Ecto neural progenitor cell (in vitro differentiated cells): ENCODE data around the gene PFKL.

Experiments
- DNase-seq: peaks from one replicate; pipeline ENCODE4 v3.0.0-alpha.2; 2018; ENCODE audit warnings: low spot score

PFKL gene

DNA sequence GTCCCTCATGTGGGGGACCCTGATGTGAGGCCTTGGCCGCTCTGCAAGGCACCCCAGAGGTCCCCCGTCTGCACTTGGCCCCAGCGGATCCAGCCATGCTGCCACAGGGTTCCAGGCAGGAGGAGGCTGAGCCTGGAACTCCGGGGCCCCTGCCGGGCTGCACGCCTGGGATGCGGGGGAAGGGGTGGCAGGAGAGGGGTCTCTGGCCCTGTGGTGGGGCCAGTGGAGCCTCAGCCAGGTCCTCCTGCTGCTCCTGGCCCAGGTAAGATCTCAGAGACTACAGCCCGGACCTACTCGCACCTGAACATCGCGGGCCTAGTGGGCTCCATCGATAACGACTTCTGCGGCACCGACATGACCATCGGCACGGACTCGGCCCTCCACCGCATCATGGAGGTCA lies 12.9 kb downstream of the PFKL start:
- DNase-seq = no peak

DNA sequence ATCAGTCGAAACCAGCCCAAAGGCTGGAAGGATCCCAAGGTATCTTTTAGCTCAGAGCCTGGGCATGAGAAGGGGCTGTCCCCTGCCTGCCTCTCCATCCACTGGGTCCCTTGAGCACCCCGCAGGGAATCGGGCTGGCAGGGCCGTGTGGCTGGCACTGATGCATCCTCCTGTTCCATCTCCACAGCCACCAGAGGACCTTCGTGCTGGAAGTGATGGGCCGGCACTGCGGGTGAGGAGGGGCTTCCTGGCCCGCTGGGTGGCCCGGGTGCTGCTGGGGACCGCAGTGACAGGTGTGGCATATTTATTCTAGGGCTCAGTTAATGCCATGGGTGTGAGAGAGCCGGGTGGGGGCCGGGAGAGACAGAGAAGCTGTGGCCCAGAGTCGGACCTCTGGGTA lies 13.6 kb downstream of the PFKL start:
- DNase-seq = no peak

DNA sequence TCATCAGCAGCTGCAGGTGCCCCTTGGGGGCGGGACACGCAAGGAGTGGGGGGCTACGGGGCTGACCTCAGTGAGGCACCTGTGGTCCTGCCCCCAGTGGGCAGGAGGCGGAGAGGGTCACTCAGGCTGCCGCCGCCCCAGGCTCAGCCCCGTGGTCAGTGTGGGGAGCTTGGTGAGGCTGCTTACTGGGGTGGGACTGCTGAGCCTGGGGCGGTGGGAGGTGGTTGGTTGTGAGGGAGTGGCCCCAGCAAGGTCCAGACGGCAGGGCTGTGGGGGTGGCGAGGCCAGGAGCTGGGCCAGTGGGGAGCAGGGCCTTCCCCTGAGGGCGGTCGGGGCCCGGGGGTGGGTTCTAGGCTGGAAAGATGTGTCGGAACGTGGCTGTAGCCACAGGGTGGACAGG lies 14.3 kb downstream of the PFKL start:
- no peak for DNase-seq

DNA sequence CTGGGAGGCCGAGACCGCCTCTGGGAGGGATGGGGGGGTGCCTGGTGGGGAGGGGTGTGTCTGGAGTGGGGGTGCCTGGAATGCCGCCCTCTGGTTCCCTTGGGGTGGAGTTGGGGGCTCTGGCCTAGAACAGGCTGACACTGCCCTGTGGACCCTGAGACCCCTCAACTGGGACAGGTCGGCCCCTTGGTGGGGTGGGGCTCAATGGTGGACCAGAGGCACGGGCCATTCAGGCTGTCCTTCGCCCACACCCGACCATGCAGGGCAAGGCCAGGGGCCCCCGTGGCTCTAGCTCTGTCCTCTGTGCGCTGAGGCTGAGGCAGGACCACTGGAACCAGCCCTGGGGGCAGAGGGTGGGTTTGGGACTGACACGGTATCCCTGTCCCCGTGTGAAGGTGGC lies 14.7 kb downstream of the PFKL start:
- no peak for DNase-seq

DNA sequence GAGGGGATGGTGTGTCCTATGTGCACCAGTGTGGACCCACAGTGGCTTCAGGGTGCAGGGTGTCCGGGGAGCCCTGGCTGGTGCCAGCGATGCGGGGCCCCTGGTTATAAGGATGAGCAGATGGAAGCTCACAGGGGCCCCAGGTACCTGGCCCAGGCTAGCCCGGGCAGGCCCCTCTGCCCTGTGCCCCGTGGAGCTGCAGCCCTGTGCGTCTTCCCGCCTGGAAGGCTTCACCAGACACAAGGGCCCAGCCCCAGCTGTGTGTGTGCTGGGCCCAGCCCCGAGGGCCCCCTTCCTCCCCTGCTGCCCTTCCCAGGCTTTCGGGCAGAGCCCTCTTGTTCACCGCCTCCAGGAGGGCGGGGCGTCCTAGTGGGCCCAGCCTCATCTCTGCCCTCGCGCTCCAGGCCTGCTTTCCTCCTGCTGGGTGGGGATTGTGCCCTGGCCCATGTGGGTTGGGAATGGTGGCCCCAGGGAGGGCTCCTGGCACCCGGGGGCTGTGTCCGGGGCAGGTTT lies 15.9 kb downstream of the PFKL start:
- DNase-seq = no peak

DNA sequence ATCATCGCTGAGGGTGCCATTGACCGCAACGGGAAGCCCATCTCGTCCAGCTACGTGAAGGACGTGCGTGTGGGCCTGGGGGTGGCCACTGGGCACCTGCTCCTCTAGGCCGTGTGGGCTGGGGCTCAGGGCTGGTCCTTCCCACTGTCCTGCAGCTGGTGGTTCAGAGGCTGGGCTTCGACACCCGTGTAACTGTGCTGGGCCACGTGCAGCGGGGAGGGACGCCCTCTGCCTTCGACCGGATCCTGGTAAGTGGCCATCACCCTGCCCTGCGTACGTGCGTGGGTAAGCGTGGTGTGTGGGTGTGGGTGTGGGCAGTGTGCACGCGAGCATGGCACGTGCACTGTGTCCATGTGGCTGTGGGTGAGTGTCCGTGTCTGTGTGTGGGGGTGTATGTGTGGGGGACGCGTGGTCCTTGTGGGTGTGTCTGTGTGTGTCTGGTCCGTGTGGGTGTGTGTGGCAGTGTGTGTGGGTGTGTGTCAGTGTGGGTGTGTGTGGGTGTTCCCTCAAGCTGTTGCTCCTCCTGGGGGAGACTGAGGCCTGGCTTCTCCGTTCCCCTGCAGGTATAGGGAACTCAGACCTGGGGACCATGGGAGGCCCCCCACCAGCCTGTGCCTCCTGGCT lies 16.5 kb downstream of the PFKL start:
- DNase-seq = no peak

DNA sequence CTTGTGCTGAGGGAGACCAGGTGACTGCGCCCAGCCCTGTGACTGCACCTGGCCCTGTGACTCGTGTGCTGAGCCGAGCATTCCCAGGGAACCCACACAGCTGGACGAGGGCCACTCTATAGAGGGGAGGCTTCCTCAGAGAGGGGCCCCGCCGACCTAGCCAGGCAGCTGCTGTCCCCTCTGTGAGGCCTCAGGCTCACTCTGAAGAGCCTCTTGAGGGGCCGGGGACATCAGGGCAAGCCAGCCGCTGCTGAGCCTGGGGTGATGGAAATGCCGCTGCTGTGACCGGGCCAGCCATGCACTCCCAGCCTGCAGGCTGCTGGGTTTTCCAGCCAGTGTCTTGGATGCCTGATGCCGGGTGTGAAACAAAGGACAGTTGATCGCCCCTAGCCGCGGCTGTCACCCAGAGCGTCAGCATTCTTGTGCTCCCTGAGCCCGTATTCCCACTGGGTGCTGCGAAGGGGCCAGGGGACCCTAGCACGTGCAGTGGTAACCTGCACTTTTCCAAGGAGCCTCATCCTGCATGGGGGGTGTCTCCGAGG lies 17.5 kb downstream of the PFKL start:
- DNase-seq = no peak

DNA sequence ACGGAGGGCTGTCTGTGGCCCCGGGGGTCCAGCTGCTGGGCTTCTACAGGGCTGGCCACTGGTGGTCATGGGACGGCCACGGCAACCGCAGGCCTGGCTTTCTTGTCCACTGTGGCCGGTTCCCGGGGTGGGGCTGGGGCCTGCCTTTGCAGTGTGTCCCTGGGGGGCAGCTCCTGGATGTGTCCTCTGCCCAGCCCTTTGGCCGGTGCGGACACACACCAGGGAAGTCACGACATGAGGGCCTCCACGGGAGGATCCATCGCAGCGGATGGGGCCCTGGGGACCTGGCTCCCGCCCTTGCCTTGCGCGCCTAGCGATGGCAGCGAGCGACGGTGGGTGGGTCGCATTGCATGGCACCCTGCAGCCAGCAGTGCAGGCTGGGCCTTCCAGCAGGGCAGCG lies 18.0 kb downstream of the PFKL start:
- DNase-seq = no peak

DNA sequence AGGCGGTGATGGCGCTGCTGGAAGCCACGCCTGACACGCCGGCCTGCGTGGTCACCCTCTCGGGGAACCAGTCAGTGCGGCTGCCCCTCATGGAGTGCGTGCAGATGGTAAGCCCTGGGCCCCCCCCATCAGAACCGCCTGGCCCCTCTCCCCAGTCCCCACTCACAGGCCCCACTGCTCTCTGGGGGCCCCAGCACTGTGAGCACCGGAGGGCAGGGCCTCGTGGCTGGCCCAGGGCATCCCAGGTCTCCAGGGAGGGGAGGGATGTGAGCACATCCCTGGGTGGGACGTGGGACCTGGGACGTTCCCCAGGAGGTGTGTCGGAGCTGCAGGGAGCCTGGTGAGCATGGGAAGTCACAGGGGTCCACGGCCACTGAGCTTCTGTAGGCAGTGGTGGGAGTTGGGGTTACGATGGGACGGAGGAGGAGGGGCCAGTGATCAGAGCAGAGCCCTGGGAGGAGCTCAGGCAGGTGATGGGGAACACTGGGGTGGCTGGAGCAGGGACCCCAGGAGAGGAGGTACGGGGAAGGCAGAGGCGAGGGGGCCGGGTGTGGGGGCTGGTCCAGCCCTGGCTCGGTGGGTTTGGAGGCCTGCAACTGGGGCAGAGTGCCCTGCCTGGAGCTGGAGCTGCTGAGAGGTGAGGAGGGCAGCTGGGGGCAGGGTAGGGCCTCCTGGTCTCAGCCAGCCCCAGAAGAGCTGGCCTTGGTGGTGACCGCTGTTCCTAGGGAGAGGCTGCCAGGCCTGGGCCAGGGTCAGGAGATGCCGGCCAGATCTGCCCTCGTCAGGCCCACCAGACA lies 18.8 kb downstream of the PFKL start:
- no peak for DNase-seq

DNA sequence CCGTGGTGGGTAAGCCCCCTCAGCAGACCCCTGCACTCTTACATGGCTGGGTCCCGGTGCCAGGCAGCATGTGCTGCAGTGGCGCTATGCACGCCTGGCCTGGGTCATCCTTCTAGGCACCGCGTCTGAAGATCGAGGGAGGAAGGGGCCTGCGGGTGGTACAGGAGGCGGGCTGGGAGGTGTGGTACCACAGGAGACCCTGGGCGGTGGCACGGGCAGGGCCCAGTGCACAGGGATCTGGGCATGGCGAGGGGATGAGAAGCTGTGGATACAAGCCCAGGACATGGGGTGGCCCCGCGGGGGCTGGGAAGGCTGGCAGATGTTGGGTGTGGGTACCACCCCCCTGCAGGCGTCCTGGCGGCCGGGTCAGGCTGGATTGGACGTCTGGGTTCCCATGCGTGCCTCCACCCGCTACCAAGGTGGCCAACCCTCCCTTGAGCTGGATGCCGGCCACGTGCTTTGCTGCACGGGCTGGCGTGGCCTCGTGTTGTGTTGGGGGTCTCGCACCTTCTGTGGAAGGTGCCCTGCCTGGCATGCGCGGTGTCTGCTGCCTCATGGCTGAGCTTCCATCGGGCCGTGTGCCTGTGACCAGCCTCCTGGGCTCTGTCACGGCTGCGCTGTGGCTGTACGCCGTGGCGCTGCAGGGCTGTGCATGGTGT lies 19.7 kb downstream of the PFKL start:
- DNase-seq = no peak

DNA sequence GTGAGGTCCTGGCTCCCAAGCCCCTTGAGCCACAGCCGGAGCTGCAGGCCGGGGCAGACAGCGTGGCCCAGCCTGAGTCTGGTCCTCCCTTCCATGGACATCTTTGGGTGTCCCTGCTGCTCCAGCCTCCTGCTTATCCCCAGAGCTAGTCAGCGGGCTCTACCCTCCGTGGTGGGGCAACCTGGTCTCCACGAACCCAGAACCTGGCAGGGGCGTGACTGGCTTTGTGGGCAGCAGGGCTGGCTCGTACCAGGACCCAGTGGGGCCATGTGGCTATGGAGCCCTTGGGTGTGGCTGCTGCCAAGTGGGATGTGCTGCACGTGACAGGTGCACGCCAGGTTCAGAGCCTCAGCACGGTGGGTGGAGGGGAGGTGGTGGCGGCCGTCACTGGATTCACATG lies 21.0 kb downstream of the PFKL start:
- no peak for DNase-seq

DNA sequence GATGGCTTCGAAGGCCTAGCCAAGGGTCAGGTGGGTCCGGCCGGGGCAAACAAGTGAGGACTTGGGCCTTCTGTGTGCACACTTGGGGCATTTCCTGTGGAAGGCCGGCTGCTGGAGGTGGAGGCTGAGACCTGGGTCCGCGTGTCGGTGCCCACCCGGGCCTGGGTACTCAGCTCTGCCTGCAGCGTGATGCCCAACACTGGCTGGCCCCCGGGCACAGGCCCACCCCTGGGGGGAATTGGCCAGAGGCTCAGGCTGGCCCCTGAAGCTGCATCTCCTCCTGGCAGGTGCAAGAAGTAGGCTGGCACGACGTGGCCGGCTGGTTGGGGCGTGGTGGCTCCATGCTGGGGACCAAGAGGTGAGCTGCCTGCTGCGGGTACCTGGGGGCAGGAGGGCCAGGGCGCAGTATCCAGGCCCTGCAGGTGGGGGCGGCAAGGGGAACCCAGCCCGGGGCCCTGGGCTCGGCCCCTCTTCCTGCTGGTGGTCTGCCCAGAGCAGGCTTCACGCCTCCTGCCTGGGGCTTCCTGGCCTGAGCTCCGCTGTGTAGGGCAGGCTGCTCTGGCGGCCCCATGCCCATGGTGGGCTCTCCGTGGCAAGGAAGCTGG lies 22.1 kb downstream of the PFKL start:
- DNase-seq = no peak

DNA sequence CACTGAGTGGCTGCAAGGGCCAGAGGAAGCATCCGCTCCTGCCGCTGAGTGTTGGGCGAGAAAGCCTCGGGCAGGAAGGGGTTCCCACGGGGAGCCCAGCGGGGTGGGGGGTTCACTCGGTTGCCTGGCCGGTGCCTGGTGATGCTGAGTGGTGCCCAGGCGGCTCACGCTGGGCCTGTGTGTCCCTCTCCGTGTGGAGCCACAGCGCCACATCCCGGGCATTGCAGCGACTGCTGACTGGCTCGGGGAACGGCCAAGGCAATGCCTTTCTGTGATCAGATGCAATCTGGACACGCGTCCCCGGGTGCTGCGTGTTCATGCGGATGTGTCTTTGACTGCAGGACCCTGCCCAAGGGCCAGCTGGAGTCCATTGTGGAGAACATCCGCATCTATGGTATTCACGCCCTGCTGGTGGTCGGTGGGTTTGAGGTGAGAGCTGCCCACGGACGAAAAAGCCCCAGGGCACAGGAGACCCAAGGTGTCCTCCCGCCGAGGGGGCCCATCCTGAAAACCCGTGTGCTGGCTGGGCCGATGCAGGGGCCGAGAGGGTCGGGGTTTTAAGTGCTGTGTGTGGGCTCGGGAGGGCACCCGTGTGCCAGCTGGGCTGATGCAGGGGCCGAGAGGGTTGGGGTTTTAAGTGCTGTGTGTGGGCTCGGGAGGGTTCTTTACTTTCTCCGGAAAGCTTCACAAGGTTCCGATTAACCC lies 22.9 kb downstream of the PFKL start:
- no peak for DNase-seq

DNA sequence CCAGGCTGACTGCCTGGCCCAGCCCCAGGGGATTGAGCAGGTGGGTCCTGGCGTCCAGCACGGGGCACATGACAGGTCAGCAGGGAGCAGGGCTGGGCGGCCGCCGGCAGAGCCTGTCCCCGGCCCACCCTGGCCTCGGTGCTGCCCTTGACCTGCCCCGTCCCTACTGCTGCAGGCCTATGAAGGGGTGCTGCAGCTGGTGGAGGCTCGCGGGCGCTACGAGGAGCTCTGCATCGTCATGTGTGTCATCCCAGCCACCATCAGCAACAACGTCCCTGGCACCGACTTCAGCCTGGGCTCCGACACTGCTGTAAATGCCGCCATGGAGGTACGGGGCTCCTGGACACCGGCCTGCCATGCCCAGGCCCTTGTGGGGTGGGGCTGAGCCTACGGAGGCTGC lies 23.7 kb downstream of the PFKL start:
- DNase-seq = no peak

DNA sequence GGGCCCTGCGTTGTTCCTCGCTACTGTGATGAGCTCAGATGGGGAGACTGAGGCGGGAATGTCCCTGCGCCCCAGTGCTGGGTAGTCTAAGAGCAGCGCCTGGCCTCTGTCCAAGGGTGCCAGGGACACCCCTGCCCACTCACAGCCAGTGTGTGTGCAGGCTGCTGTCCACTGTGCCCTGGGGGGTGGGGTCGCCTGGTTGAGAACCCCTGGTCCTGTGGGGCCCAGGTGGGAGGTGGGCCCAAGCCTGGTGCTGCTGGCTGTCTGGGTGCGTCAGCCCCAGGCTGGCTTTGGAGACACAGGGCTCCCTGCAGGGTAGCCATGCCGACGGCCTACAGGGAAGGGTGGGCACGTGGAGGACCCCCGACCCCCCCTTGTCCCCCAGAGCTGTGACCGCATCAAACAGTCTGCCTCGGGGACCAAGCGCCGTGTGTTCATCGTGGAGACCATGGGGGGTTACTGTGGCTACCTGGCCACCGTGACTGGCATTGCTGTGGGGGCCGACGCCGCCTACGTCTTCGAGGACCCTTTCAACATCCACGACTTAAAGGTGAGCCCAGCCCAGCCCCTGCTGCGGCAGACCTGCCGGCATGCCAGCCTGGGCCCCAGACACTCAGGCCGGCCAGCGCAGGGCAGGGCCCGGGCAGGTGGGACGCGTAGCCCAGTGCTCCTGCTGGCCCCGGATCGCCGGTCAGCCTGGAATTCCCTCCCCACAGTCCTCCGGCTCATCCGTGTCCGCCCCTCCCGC lies 24.4 kb downstream of the PFKL start:
- DNase-seq = no peak

DNA sequence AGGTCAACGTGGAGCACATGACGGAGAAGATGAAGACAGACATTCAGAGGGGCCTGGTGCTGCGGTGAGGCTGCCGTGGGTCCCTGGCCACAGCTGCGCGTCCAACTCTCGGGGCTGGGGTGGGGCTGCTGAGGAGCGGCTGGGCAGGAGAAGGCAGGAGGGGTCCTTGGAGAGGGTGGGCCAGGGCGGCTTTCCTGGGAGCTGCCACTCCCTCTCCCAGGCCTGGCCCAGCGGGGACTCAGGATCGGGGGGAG lies 24.9 kb downstream of the PFKL start:
- DNase-seq = no peak

DNA sequence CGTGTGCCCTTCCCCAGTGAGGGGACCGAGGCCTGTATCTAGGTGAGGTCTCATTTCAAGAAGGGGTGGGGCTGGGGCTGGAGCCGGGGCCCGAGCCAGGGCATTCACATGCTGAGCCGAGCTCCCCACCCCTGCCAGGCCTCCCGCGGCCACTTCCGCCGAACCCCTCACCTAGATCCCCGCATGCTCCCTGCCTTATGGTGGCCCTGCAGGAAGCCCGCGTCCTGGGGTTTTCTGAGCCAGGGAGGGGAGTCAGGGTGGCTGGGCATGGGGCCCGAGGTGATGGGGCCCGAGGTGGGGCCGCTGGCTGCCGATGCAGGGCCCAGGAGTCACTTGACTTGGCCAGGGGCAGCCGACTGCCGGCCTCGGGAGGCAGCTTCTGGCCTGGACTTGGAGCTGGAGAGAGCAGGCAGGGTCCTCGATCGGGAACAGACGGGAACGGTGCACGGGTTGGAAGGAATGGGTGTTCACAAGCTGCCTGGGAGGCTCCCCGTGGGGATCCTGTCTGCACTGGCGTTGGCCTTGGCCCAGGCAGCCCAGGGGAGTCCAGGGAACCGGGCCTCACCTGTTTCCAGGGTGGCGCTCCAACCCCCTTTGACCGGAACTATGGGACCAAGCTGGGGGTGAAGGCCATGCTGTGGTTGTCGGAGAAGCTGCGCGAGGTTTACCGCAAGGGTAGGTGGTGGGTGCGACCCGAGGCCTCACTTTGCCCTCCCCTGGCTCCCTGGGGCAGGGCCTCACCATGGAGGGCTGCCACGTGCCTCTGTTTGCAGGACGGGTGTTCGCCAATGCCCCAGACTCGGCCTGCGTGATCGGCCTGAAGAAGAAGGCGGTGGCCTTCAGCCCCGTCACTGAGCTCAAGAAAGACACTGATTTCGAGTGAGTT lies 25.8 kb downstream of the PFKL start:
- DNase-seq = no peak

DNA sequence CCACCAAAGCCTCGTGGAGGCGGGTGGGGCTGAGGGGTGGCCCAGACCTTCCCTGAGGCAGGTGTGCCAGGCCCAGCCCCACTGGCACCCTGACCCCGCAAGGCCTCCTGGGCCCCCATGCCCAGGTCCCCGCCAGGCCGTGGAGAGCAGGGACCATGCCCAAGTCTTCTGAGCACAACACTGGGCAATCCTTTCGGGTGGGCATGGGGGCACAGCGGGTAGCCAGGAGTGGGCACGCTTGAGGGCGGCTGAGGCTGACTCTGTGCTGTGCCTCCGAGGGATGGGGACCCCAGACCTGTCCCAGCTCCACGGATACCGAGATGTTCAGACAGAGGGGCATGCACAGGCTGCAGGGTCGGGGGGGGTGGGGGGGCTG lies 26.4 kb downstream of the PFKL start:
- DNase-seq = no peak

DNA sequence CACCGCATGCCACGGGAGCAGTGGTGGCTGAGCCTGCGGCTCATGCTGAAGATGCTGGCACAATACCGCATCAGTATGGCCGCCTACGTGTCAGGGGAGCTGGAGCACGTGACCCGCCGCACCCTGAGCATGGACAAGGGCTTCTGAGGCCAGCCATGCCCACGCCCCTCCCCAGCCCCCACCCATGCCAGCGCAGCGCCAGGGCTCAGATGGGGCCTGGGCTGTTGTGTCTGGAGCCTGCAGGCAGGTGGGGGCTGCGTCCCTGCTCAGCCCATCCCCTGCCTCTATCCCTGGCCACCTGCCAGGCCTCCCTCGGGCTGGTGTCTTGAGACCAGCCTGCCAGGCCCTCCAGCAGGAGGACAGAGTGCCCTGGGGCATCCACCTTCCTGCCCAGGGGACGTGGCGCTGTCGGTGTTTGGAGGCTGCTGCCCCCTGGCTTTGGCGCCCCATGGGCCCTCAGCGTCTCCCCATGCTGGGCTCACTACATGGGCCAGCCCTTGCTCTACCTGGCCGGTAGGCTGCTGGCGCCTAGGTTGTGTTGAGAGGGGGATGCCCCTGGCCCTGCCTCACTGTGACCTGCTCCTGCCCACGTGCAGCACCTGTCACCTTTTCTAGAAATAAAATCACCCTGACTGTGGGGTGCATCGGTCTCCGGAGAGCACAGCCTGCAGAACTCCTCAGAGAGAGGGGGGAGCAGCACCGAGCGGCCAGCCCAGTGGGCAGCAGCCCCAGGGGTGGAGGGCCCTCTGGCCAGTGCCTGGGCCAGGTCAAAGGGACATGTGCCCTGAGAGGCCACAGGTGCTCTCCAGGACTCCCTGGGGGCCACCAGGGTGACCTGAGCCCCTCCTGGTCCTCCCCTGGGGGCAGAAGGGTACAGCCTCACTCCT lies 27.1 kb downstream of the PFKL start:
- no peak for DNase-seq

DNA sequence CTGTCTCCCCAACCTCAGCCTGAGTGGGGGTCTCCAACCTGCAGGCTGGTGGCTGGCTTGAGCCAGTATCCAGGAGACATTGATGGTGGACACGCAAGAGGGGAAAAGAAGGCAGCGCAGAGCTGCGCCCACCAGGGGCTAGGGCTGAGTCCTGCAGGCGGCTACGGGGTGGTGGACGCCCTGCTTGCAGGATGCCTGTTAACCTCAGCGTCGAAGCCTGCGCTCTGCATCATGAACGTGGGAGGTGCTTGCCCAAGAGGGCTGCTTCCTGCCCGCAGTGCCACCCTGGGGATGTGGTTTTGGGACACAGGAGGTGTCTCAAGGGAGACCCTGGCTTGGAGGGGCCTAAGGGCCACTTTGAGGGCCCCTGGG lies 27.7 kb downstream of the PFKL start:
- DNase-seq = no peak
